Stimulated activated CD4-positive, alpha-beta T cell treated with anti-CD3 and anti-CD28 coated beads, Interleukin-2, amount 100 ng/mL, for 4 hours (primary cell): ENCODE data around the gene PRR33.

ENCODE experiments used
- DNase-seq: peaks from one replicate; pipeline ENCODE4 v3.0.0-alpha.2; 2020; ENCODE audit warnings: low read depth

PRR33 gene

GRCh38 chr11:1862588-1863351 lies 28.9 kb downstream of the PRR33 start:
- no peak for DNase-seq

- DNase-seq, result no peak
These were observed 30.0 kb downstream of the PRR33 start for GRCh38 chr11:1861435-1862411.

GRCh38 chr11:1860108-1860507 lies 31.6 kb downstream of the PRR33 start:
- no peak for DNase-seq

GRCh38 chr11:1859004-1859403 lies 32.7 kb downstream of the PRR33 start:
- no peak for DNase-seq

- DNase-seq, result no peak
These were observed 33.1 kb downstream of the PRR33 start for GRCh38 chr11:1858576-1858975.

- no peak for DNase-seq
These were observed 33.5 kb downstream of the PRR33 start for GRCh38 chr11:1858154-1858553.

- DNase-seq, result no peak
These were observed 34.6 kb downstream of the PRR33 start for GRCh38 chr11:1857064-1857463.

GRCh38 chr11:1856306-1857005 lies 35.2 kb downstream of the PRR33 start:
- no peak for DNase-seq

- no peak for DNase-seq
These were observed 35.8 kb downstream of the PRR33 start for GRCh38 chr11:1855886-1856265.

- DNase-seq, result no peak
These were observed 36.5 kb downstream of the PRR33 start for GRCh38 chr11:1854949-1855885.

- no peak for DNase-seq
These were observed 37.4 kb downstream of the PRR33 start for GRCh38 chr11:1854132-1854948.

- DNase-seq, result no peak
These were observed 38.1 kb downstream of the PRR33 start for GRCh38 chr11:1853376-1854131.

GRCh38 chr11:1852877-1853276 lies 38.8 kb downstream of the PRR33 start, which contains the start of gene LSP1:
LSP1 (plus strand) TSS chr11:1853084; CDS start chr11:1853145, 61 bp downstream.
- peak; percentile 60 for DNase-seq

- no peak for DNase-seq
These were observed 39.3 kb downstream of the PRR33 start for GRCh38 chr11:1852271-1852876.

GRCh38 chr11:1851468-1852180 lies 40.1 kb downstream of the PRR33 start:
- no peak for DNase-seq

- DNase-seq, result no peak
These were observed 42.9 kb downstream of the PRR33 start for GRCh38 chr11:1848640-1849430.

GRCh38 chr11:1847926-1848639 lies 43.6 kb downstream of the PRR33 start:
- DNase-seq, result no peak
